Measurements from ENCODE around the gene KCNN3. TPM values are rescaled to one million over a fixed set of nuclear protein-coding genes. Genes with fewer than 3 reads are reported as not detected.
A peak's percentile ranks its signal among the peaks of the same experiment; 100 is the strongest.

The KCNN3 gene
- total RNA-seq, 1 donor from 2014 or later: 0.28 TPM

GRCh38 chr1:154770897-154771594 lies 99.0 kb downstream of the KCNN3 start:
- no peak for ATAC-seq

- ATAC-seq: no peak
Observed at GRCh38 chr1:154769193-154769895, 100.7 kb downstream of the KCNN3 start.

- no peak for ATAC-seq
Observed at GRCh38 chr1:154768456-154769125, 101.5 kb downstream of the KCNN3 start.

GRCh38 chr1:154767315-154768240 lies 102.5 kb downstream of the KCNN3 start:
- no peak for ATAC-seq

GRCh38 chr1:154765970-154766369 lies 104.1 kb downstream of the KCNN3 start:
- ATAC-seq: no peak

- ATAC-seq: no peak
Observed at GRCh38 chr1:154764773-154765172, 105.3 kb downstream of the KCNN3 start.

- ATAC-seq: no peak
Observed at GRCh38 chr1:154764181-154764580, 105.9 kb downstream of the KCNN3 start.

GRCh38 chr1:154760469-154760933 lies 109.6 kb downstream of the KCNN3 start:
- ATAC-seq: peak; percentile 89

- ATAC-seq: no peak
Observed at GRCh38 chr1:154759793-154760192, 110.3 kb downstream of the KCNN3 start.

GRCh38 chr1:154759196-154759595 lies 110.9 kb downstream of the KCNN3 start:
- peak; percentile 20 for ATAC-seq

GRCh38 chr1:154758346-154758745 lies 111.7 kb downstream of the KCNN3 start:
- ATAC-seq: no peak

- ATAC-seq: no peak
Observed at GRCh38 chr1:154756793-154757548, 113.1 kb downstream of the KCNN3 start.

- ATAC-seq: no peak
Observed at GRCh38 chr1:154755858-154756730, 114.0 kb downstream of the KCNN3 start.

GRCh38 chr1:154753426-154753825 lies 116.7 kb downstream of the KCNN3 start:
- no peak for ATAC-seq

- ATAC-seq: no peak
Observed at GRCh38 chr1:154752273-154753030, 117.6 kb downstream of the KCNN3 start.

- ATAC-seq: no peak
Observed at GRCh38 chr1:154751690-154752089, 118.4 kb downstream of the KCNN3 start.

- no peak for ATAC-seq
Observed at GRCh38 chr1:154750681-154751665, 119.1 kb downstream of the KCNN3 start.

GRCh38 chr1:154749078-154749760 lies 120.9 kb downstream of the KCNN3 start:
- peak; percentile 68 for ATAC-seq
